ENCODE measurements around the gene CEP104. TPM values are rescaled to one million over a fixed set of nuclear protein-coding genes. Genes with fewer than 3 reads are reported as not detected.

Gene CEP104
- total RNA-seq, 1 experiment from 2014 or later, result 34.5 TPM

GRCh38 chr1:3821908-3822307 is 35.1 kb downstream of the CEP104 start:
- H4K8ac ChIP-seq (replicated peaks; ENCODE audit: insufficient read length, low read depth, low read length), result no peak overlapping the region
- no peaks in the 10 kb centered on the region for H3K4me1 ChIP-seq (ENCODE audit: insufficient read depth, low read length)
- H3K9ac ChIP-seq (ENCODE audit: extremely low read depth, insufficient read length, low read length), result no peak overlapping the region
- no peaks in the 10 kb centered on the region for H3K79me1 ChIP-seq (ENCODE audit: insufficient read depth, low read depth, low read length, poor library complexity, severe bottlenecking)
- Mint-ChIP-seq H3K27me3 (ENCODE audit: low read depth) (no peaks in the 10 kb centered on the region; the same call in 1 of the 2 replicates), H3K36me3 (ENCODE audit: insufficient read depth in 1 of 3, low read depth in 3 of 3) (peaks cover 8 to 36% (median 19%) of the 10 kb centered on the region in 3 experiments; a peak in 6 of 7 replicates), H3K4me3 (no peak overlapping the region), H3K4me1 (0 out of 4 replicates have a peak, but pooled peaks cover 0 to 2% of the 10 kb centered on the region in 2 experiments), H3K9me3 (no peaks in the 10 kb centered on the region), H3K27ac (peak overlapping the region; percentile 33 to 71 (median 66); a peak in 5 of 7 replicates)
- no peak overlapping the region for H3K4ac ChIP-seq (ENCODE audit: low read depth, low read length)
- H2AFZ ChIP-seq (ENCODE audit: low read length), result no peak overlapping the region
- H3K27me3 ChIP-seq (ENCODE audit: insufficient read depth, low read length), result no peaks in the 10 kb centered on the region
- no CpG with 5 or more reads among the region's 15 CpGs for WGBS (ENCODE audit: extremely low coverage, insufficient read length, low lambda C conversion rate)
- H2BK5ac ChIP-seq (ENCODE audit: insufficient read length, low read length), result no peak overlapping the region
- no peak overlapping the region for H3K4me2 ChIP-seq (ENCODE audit: insufficient read depth, insufficient read length, low read length)
- no peak overlapping the region for H3K18ac ChIP-seq (ENCODE audit: insufficient read length, low read depth, low read length)
- H3K56ac ChIP-seq (ENCODE audit: insufficient read length, low read depth, low read length), result no peak overlapping the region
- H2BK12ac ChIP-seq (ENCODE audit: insufficient read length, low read depth, low read length), result no peak overlapping the region
- H3K23ac ChIP-seq (ENCODE audit: insufficient read length, low read depth, low read length), result no peak overlapping the region
- no peak overlapping the region for H2AK5ac ChIP-seq (ENCODE audit: insufficient read length, low read length)
- H3K9me3 ChIP-seq (ENCODE audit: control insufficient read depth, low read depth, low read length), result no peaks in the 10 kb centered on the region
- H3K14ac ChIP-seq (ENCODE audit: insufficient read depth, low read length), result no peak overlapping the region
- no peak overlapping the region for H3K27ac ChIP-seq (ENCODE audit: insufficient read length, low read depth, low read length)
- H2BK15ac ChIP-seq (ENCODE audit: low read depth, low read length), result no peak overlapping the region
- H2BK20ac ChIP-seq (ENCODE audit: low read depth, low read length, poor library complexity, severe bottlenecking), result no peak overlapping the region
- no peaks in the 10 kb centered on the region for H3K23me2 ChIP-seq (ENCODE audit: insufficient read length, low read depth, low read length, poor library complexity, severe bottlenecking)
- no peak for DNase-seq
- H4K91ac ChIP-seq (ENCODE audit: insufficient read length, low read depth, low read length), result no peak overlapping the region
- H4K20me1 ChIP-seq (ENCODE audit: control insufficient read depth, insufficient read depth, insufficient read length), result no peaks in the 10 kb centered on the region
- H4K5ac ChIP-seq (ENCODE audit: insufficient read length, low read depth, low read length), result no peak overlapping the region
- no peaks in the 10 kb centered on the region for H3K79me2 ChIP-seq (ENCODE audit: insufficient read depth, low read length)
- no peak overlapping the region for H2BK120ac ChIP-seq (ENCODE audit: low read depth, low read length, poor library complexity, severe bottlenecking)
- no peak for TF ChIP-seq CTCF (conservative IDR thresholded peaks at IDR 0.05)
- no peak overlapping the region for H3T11ph ChIP-seq (ENCODE audit: low read length)

All from H9 (cell line).